Activated naive CD8-positive, alpha-beta T cell treated with anti-CD3 and anti-CD28 coated beads, Interleukin-2, amount 50 U/mL, for 16 hours (primary cell): ENCODE results near the gene CDK9.
"Not testable (repeated sequence)": the region's sequence is repeated elsewhere in the genome, so short reads cannot be mapped to it uniquely, and the experiment has no call there.

Experiments
- DNase-seq: peaks from one replicate; pipeline ENCODE4 v3.0.0-alpha.2; 2020; ENCODE audit warnings: low read depth, low spot score

The CDK9 gene

GRCh38 chr9:127785933-127786772 is at the start of gene CDK9:
Gene CDK9, plus strand, starts transcription at chr9:127786034. Its CDS starts 115 bp downstream, at chr9:127786149.
- DNase-seq, result peak; percentile 77

- DNase-seq, result no peak
Observed at GRCh38 chr9:127738666-127739065, 47.2 kb upstream of the CDK9 start.

- DNase-seq, result no peak
Observed at GRCh38 chr9:127739614-127740330, 46.1 kb upstream of the CDK9 start.

GRCh38 chr9:127741831-127742434 is 43.9 kb upstream of the CDK9 start:
- DNase-seq, result no peak

GRCh38 chr9:127742435-127743088 is 43.3 kb upstream of the CDK9 start:
- no peak for DNase-seq

GRCh38 chr9:127744398-127745110 is 41.3 kb upstream of the CDK9 start:
- no peak for DNase-seq

GRCh38 chr9:127746959-127747569 is 38.8 kb upstream of the CDK9 start:
- DNase-seq, result no peak

- DNase-seq, result no peak
Observed at GRCh38 chr9:127749090-127749787, 36.6 kb upstream of the CDK9 start.

GRCh38 chr9:127751269-127752054 is 34.4 kb upstream of the CDK9 start:
- no peak for DNase-seq

- DNase-seq, result no peak
Observed at GRCh38 chr9:127753148-127753547, 32.7 kb upstream of the CDK9 start.

- DNase-seq, result no peak
Observed at GRCh38 chr9:127753622-127754021, 32.2 kb upstream of the CDK9 start.

- DNase-seq, result no peak
Observed at GRCh38 chr9:127754099-127755060, 31.5 kb upstream of the CDK9 start.

- no peak for DNase-seq
Observed at GRCh38 chr9:127755061-127756060, 30.5 kb upstream of the CDK9 start.

- no peak for DNase-seq
Observed at GRCh38 chr9:127756233-127756632, 29.6 kb upstream of the CDK9 start.

- DNase-seq, result not testable (repeated sequence)
Observed at GRCh38 chr9:127756776-127757175, 29.1 kb upstream of the CDK9 start.

- DNase-seq, result no peak
Observed at GRCh38 chr9:127758843-127759242, 27.0 kb upstream of the CDK9 start.

- no peak for DNase-seq
Observed at GRCh38 chr9:127761061-127761460, 24.8 kb upstream of the CDK9 start.
